Endometrial microvascular endothelial cells (primary cell): ENCODE measurements around the gene PLEK2. TPM values are rescaled to one million over a fixed set of nuclear protein-coding genes. Genes with fewer than 3 reads are reported as not detected.
"Not testable (repeated sequence)": the region's sequence is repeated elsewhere in the genome, so short reads cannot be mapped to it uniquely, and the experiment has no call there.

Experiments used
- in situ Hi-C: cut with HindIII; loops from 2 replicates; pipeline ENCODE4 v1.10.0; 2017; ENCODE audit warnings: low sequenced_read_pairs, low pct_unique_long_range_greater_than_20kb; ENCODE audit errors: inconsistent ontology term
- total RNA-seq: library from RNA; depleted of rRNA; stranded (reverse); fragments of >200 nt; gene quantifications from one replicate; pipeline ENCODE4 v1.2.3, GENCODE V29; 2015; ENCODE audit errors: inconsistent ontology term

Gene PLEK2
- total RNA-seq, 1 donor from 2014 or later = 51.5 TPM

DNA sequence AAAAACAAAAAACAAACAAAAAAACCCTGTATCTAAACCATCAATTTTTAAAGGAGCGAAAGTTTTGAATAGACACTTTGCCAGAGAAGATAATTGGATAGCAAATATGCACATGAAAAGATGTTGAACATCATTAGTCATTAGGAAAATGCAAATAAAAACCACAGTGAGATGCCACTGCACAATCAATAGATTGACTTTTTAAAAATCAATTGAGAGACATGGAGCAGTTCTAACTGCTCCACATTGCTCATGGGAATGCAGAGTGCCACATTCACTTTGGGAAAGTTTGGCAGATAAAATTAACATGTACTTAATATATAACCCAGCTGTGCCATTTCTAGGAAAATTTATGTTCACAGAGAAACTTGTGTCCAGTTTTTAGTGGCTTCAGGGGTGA, 39.1 kb downstream of the PLEK2 start:
- in situ Hi-C loops = no loop called here

DNA sequence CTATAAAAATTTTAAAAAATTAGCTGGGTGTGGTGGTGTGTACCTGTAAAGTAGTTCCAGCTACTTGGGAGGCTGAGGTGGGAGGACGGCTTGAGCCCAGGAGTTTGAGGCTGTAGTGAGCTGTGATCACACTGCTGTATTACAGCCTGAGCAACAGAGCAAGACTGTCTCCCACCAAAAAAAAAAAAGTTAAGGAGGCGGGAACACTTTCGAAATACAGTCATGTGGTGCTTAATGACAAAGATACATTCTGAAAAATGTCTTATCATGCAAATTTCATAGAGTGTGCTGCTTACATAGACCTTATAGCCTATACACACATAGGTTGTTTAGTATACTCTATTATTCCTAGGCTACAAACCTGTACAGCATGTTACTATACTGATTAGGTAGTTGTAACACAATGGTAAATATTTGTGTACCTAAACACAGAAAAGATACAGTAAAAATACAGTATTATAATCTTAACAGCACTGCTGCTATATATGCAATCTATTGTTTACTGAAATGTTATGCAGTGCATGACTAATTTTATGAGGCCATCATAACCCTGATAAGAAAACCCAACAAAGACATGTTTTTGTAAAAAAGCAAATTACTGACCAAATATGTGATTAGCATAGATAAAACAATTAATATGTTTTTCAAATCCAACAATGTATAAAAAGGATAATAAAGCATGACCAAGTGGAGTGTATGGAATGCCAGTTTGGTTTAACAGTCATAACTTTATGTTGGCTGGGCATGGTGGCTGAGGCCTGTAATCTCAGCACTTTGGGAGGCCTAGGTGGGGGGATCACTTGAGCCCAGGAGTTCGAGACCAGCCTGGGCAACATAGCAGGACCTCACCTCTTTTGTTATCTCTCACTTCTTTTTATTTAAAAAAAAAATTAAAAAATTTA, 40.5 kb downstream of the PLEK2 start:
- in situ Hi-C loops = no loop called here

GRCh38 chr14:67370830-67371229, 41.1 kb downstream of the PLEK2 start:
- in situ Hi-C loops = no loop called here

- in situ Hi-C loops = no loop called here
Observed at GRCh38 chr14:67365476-67365875, 46.5 kb downstream of the PLEK2 start.

- in situ Hi-C loops = no loop called here
Observed at GRCh38 chr14:67360470-67361206, 51.3 kb downstream of the PLEK2 start.

GRCh38 chr14:67359775-67360469, 52.0 kb downstream of the PLEK2 start, which contains the start of the genes ATP6V1D and EIF2S1:
ATP6V1D (minus strand) TSS chr14:67359804; CDS start chr14:67359698, 106 bp downstream.
EIF2S1 (plus strand) TSS chr14:67360328; CDS start chr14:67364768, 4,440 bp downstream.
- in situ Hi-C loops = no loop called here

GRCh38 chr14:67358924-67359774, 52.8 kb downstream of the PLEK2 start:
- in situ Hi-C loops = no loop called here

DNA sequence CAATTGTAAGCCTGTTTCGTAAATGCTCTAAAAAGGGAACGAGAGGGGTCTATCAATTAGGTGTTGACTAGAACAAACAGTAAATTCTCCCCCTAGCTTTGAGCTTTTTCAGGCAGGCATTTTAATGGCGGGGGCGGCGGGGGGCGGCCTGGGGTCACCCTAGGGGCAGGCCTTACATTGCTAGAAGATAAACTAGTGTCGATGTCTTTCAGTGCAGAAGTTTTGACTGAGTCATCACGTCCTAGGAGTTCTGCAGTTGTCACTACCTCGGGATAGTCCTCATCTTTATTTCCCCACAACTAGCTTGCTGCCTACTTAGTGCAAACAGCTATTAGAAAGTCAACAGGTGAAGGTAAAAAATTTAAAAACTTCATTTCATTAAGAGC, 54.0 kb downstream of the PLEK2 start:
- in situ Hi-C loops = no loop called here

- in situ Hi-C loops = no loop called here
Observed at GRCh38 chr14:67357186-67357968, 54.6 kb downstream of the PLEK2 start.

DNA sequence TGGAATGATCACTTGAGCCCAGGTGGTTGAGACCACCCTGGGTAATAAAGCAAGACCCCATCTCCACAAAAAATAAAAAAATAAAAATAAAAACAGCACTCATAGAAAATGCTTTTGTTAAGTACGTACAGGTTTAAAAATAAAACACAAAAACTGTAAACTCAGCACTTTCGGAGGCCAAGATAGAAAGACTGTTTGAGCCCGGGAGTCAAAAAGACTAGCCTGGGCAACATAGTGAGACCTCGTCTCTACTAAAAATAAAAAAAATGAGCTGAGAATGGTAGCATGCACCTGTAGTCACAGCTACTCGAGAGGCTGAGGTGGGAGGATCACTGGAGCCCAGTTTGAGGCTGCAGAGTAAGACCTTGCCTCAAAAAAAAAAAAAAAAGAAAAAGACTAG, 59.9 kb downstream of the PLEK2 start:
- in situ Hi-C loops = no loop called here

DNA sequence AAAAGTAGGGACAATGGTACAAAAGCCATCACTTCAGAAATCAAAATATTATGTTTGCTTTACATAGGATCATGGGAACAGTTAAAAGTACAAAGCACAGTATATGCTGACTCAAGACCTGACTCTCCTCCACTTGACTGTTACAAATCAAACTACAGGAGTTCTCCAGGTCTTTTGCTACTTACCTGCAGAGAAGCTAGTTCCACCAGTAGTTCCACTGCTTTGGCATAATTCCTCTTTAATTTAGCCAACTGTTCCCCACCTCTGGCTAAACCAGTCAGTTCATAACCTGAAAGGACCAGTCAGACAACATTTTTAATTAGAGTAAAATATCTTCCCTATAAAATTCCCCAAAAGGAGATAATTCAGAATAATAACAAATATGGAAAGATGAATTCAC, 66.4 kb downstream of the PLEK2 start:
- in situ Hi-C loops = no loop called here

DNA sequence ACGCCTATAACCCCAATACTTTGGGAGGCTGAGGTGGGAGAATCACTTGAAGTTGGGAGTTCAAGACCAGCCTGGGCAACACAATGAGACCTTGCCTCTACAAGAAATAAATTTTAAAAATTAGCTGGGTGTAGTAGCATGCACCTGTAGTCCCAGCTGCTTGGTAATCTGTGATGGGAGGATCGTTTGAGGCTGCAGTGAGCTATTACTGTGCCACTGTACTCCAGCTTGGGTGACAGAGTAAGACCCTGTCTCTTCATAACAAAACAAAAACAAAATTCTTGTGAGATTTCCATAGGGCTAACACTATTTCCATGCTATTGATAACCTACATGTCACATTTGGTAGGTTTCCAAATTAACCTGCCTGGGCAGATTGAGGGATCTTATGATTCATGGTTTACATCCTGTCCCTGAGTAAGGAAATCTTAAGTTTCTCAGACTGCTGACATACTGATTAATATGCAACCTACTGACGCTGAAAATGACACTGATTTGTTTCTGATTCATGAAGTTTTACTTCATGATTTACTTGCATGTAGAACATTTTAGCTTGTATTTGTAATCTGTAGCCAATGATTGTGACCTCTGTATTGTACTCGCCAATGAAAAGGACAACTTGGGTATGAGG, 68.2 kb downstream of the PLEK2 start:
- in situ Hi-C loops = no loop called here

DNA sequence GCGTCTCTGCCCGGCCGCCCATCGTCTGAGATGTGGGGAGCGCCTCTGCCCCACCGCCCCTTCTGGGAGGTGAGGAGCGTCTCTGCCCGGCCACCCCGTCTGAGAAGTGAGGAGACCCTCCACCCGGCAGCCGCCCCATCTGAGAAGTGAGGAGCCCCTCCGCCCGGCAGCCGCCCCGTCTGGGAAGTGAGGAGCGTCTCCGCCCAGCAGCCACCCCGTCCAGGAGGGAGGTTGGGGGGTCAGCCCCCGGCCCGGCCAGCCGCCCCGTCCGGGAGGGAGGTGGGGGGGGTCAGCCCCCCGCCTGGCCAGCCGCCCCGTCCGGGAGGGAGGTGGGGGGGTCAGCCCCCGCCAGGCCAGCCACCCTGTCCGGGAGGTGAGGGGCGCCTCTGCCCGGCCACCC, 70.7 kb downstream of the PLEK2 start:
- in situ Hi-C loops = not testable (repeated sequence)

Other genes starting within 250 kb of the PLEK2 start
- not detected for gene GARIN2, start 222.7 kb downstream of the PLEK2 start, total RNA-seq
- 18.2 TPM for gene PALS1, start 170.7 kb downstream of the PLEK2 start, total RNA-seq
- 73.7 TPM for gene ATP6V1D, start 52.4 kb downstream of the PLEK2 start, total RNA-seq
- gene EIF2S1, start 51.8 kb downstream of the PLEK2 start, total RNA-seq = 227 TPM
- gene TMEM229B, start 76.6 kb upstream of the PLEK2 start, total RNA-seq = 4.5 TPM
- gene PLEKHH1, start 121.1 kb upstream of the PLEK2 start, total RNA-seq = 3.6 TPM
- gene PIGH, start 188.1 kb upstream of the PLEK2 start, total RNA-seq = 22.8 TPM
- 29.2 TPM for gene ARG2, start 207.8 kb upstream of the PLEK2 start, total RNA-seq